PC-3 (cell line): ENCODE measurements around the gene CRISPLD2. TPM values are rescaled to one million over a fixed set of nuclear protein-coding genes. Genes with fewer than 3 reads are reported as not detected.

Source experiments
- ATAC-seq: fragments of 200-7000 bp; cut with Tn5 transposase; 2 replicates; pipeline ENCODE4 v1.9.1; 2020; ENCODE audit warnings: mild to moderate bottlenecking, moderate library complexity
- BruUV-seq: library from RNA; stranded (reverse); fragments of 400-500 nt; replicated peaks from 2 replicates; lab custom pipeline; 2021; lab: Mats Ljungman, UMichigan
- CTCF ChIA-PET: fragments of 300-600 bp; sonication (Branson Sonifier 250); formaldehyde crosslinking; loops from one replicate; lab custom pipeline; 2022; ENCODE audit warnings: antibody characterized with exemption; lab: Charles Lee
- POLR2A ChIA-PET: fragments of 300-600 bp; sonication (Branson Sonifier 250); formaldehyde crosslinking; loops from one replicate; lab custom pipeline; 2022; ENCODE audit warnings: antibody characterized with exemption; ENCODE audit not compliant: unreplicated experiment; lab: Charles Lee
- DNase-seq: peaks from one replicate; pipeline ENCODE4 v3.0.0-alpha.2; 2015
- H2AFZ ChIP-seq: fragments of 300-600 bp; sonication (generic); 2 replicates; pipeline ENCODE4 v1.6.0; 2016; ENCODE audit warnings: antibody characterized with exemption, low read length
- H3F3A ChIP-seq: fragments of 300-600 bp; sonication (generic); one replicate; pipeline ENCODE4 v1.6.0; 2017; ENCODE audit warnings: antibody characterized with exemption, low read length, control low read depth, mild to moderate bottlenecking; ENCODE audit not compliant: unreplicated experiment
- H3K27ac ChIP-seq: fragments of 300-600 bp; sonication (generic); 2 replicates; pipeline ENCODE4 v1.5.1; 2016; ENCODE audit warnings: mild to moderate bottlenecking, low read length
- H3K27me3 ChIP-seq: fragments of 300-600 bp; sonication (generic); 2 replicates; pipeline ENCODE4 v1.6.1; 2016; ENCODE audit warnings: low read length, mixed read lengths
- H3K36me3 ChIP-seq: fragments of 300-600 bp; sonication (generic); 2 replicates; pipeline ENCODE4 v1.6.1; 2016; ENCODE audit warnings: low read depth, mixed run types, low read length, mixed read lengths
- H3K4me1 ChIP-seq: fragments of 300-600 bp; sonication (generic); 2 replicates; pipeline ENCODE4 v1.5.1; 2016; ENCODE audit warnings: low read length; ENCODE audit not compliant: insufficient read depth
- H3K4me2 ChIP-seq: fragments of 300-600 bp; sonication (generic); 2 replicates; pipeline ENCODE4 v1.6.0; 2016; ENCODE audit warnings: low read length
- H3K4me3 ChIP-seq: fragments of 300-600 bp; sonication (generic); 2 replicates; pipeline ENCODE4 v1.5.1; 2016; ENCODE audit warnings: mild to moderate bottlenecking, low read length, mixed read lengths
- H3K79me2 ChIP-seq: fragments of 300-600 bp; sonication (generic); 2 replicates; pipeline ENCODE4 v1.6.1; 2017; ENCODE audit warnings: low read length, mixed read lengths
- H3K9ac ChIP-seq: fragments of 300-600 bp; sonication (generic); 2 replicates; pipeline ENCODE4 v1.6.0; 2016; ENCODE audit warnings: mild to moderate bottlenecking, low read length
- H3K9me2 ChIP-seq: fragments of 300-600 bp; sonication (generic); replicated peaks from 2 replicates; pipeline ENCODE4 v1.6.1; 2016; ENCODE audit warnings: mixed run types, low read length, mixed read lengths
- H3K9me3 ChIP-seq: fragments of 300-600 bp; sonication (generic); 2 replicates; pipeline ENCODE4 v1.6.1; 2016; ENCODE audit warnings: low read length, mixed read lengths
- H4K20me1 ChIP-seq: fragments of 300-600 bp; sonication (generic); 2 replicates; pipeline ENCODE4 v1.6.1; 2016; ENCODE audit warnings: low read length, mixed read lengths
- EZH2 ChIP-seq: fragments of 300-600 bp; sonication (generic); IDR thresholded peaks from one replicate; pipeline ENCODE4 v1.6.1; 2017; ENCODE audit warnings: antibody characterized with exemption, mild to moderate bottlenecking, low read length; ENCODE audit not compliant: unreplicated experiment
- EZH2phosphoT487 ChIP-seq: fragments of 300-600 bp; sonication (generic); IDR thresholded peaks from 2 replicates; pipeline ENCODE4 v1.6.1; 2018; ENCODE audit warnings: mild to moderate bottlenecking, antibody characterized with exemption, low read length, borderline replicate concordance
- intact Hi-C: fragments of 100-400 bp; cut with micrococcal nuclease; formaldehyde crosslinking; loops from 2 replicates; pipeline ENCODE4 v1.9.0; 2023
- total RNA-seq: library from RNA; depleted of rRNA; stranded (reverse); fragments of >200 nt; gene quantifications from 2 replicates; pipeline ENCODE4 v1.2.3, GENCODE V29; 2014
- TF ChIP-seq, protein P1 (sequence below): fragments of 300-600 bp; sonication (generic); conservative IDR thresholded peaks from 2 replicates; pipeline ENCODE4 v1.5.1; 2017; ENCODE audit warnings: antibody characterized with exemption, low read depth, mild to moderate bottlenecking, low read length

CRISPLD2 gene
- total RNA-seq, 1 experiment from 2014 or later, result 2.8 TPM

DNA sequence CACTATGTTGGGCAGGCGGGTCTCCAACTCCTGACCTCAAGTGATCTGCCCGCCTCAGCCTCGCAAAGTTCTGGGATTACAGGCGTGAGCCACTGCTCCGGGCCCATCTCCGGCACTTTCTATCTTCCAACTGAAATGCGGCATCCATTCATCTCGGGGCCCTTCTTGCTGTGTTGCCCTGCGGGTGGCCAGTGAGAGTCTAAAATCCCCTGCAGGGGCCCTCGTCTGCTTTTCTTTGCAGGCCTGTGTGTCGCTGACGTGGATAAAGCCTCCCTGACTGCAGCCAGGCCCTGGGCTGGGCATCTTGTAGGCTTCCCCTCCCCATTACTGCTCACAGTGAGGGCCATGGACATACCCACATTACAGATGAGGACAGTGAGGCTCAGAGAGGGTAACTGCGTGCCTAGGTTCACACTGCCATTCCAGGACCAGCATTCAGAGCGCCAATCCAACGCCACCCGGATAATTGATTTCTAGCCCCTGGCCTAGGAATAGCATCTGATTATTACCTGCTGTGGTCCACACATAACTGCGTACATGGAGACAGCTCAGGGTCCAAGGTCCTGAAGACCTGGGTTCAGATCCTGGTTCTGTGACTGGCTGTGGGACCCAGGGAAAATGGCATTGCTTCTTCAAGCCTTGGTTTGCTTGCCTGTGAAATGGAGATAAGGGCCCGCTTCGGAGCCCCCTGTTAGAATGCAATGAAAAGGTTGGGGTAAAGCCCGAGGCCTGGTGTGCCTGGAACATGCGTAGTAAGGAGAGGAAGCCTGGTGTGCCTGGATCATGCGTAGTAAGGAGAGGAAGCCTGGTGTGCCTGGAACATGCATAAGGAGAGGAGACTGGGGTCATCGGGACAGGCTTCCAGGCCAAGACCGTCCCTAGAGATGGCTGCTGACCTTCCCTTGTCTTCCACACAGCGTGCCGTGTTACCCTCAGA, 25.0 kb downstream of the CRISPLD2 start:
- Histone ChIP-seq H3K4me3 (no peak overlapping the region), H3K27me3 (no peaks in the 10 kb centered on the region), H3K4me2 (no peak overlapping the region), H3K36me3 (no peaks in the 10 kb centered on the region), H3K9ac (no peak overlapping the region), H3K9me3 (no peaks in the 10 kb centered on the region), H3K4me1 (peaks cover 5% of the 10 kb centered on the region; the same call in 1 of the 2 replicates), H4K20me1 (no peaks in the 10 kb centered on the region), H3F3A (no peaks in the 10 kb centered on the region), H2AFZ (no peak overlapping the region), H3K79me2 (no peaks in the 10 kb centered on the region), H3K27ac (no peak overlapping the region), H3K9me2 (no peaks in the 10 kb centered on the region)
- TF ChIP-seq EZH2phosphoT487 (no peak), EZH2 (no peak)
- TF ChIP-seq, protein P1, sequence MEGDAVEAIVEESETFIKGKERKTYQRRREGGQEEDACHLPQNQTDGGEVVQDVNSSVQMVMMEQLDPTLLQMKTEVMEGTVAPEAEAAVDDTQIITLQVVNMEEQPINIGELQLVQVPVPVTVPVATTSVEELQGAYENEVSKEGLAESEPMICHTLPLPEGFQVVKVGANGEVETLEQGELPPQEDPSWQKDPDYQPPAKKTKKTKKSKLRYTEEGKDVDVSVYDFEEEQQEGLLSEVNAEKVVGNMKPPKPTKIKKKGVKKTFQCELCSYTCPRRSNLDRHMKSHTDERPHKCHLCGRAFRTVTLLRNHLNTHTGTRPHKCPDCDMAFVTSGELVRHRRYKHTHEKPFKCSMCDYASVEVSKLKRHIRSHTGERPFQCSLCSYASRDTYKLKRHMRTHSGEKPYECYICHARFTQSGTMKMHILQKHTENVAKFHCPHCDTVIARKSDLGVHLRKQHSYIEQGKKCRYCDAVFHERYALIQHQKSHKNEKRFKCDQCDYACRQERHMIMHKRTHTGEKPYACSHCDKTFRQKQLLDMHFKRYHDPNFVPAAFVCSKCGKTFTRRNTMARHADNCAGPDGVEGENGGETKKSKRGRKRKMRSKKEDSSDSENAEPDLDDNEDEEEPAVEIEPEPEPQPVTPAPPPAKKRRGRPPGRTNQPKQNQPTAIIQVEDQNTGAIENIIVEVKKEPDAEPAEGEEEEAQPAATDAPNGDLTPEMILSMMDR, result no peak
- POLR2A ChIA-PET, result no interaction called here
- ATAC-seq (no peak), DNase-seq (no peak)
- CTCF ChIA-PET, result no interaction called here
- no TSS peak for BruUV-seq
- intact Hi-C loops, result no loop called here

DNA sequence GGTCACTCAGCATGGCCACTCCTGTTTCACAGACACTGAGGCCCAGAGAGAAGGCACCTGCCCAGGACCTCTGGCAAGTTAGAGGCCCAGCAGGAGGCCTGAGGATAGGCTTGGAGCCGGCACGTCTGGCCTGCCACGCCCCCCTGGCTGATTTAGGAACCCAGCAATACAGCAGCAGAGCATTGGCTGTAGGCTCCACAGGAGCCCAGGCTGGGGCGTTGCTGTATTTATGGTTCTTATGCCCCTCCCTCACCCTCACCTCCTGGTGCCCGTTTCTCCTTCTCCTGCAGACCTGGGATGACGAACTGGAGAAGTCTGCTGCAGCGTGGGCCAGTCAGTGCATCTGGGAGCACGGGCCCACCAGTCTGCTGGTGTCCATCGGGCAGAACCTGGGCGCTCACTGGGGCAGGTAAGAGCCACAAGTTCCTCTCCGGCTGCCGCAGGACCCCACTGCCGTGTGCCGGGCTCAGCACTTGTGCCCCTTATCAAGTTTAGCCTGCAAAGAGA, 25.8 kb downstream of the CRISPLD2 start:
- Histone ChIP-seq H3K4me3 (no peak overlapping the region), H3K27me3 (no peaks in the 10 kb centered on the region), H3K36me3 (no peaks in the 10 kb centered on the region), H3K79me2 (no peaks in the 10 kb centered on the region), H3K9me3 (no peaks in the 10 kb centered on the region), H3K9me2 (no peaks in the 10 kb centered on the region), H4K20me1 (no peaks in the 10 kb centered on the region), H3K9ac (no peak overlapping the region), H3K4me2 (no peak overlapping the region), H3K27ac (no peak overlapping the region), H3K4me1 (0 out of 2 replicates have a peak, but pooled peaks cover 1% of the 10 kb centered on the region), H3F3A (no peaks in the 10 kb centered on the region), H2AFZ (no peak overlapping the region)
- no TSS peak for BruUV-seq
- TF ChIP-seq EZH2, result no peak
- TF ChIP-seq, protein P1, result no peak
- no peak for TF ChIP-seq EZH2phosphoT487
- ChIA-PET POLR2A (no interaction called here), CTCF (no interaction called here)
- intact Hi-C loops, result no loop called here
- no peak for ATAC-seq
- no peak for DNase-seq
